Stomach (tissue), 4 donors: ENCODE results near the gene SUN3.
"Not testable (repeated sequence)": the region's sequence is repeated elsewhere in the genome, so short reads cannot be mapped to it uniquely, and the experiment has no call there.

ENCODE experiments used
- CTCF ChIP-seq, 7 experiments: fragments of 450-650 bp in 4 of 7; fragments of 200-600 bp in 3 of 7; sonication (generic) in 3 of 7; IDR thresholded peaks; one replicate each; pipeline ENCODE4 v1.5.1; 2016 to 2019; ENCODE audit warnings: antibody characterized with exemption in 7 of 7, control low read depth in 2 of 7, mild to moderate bottlenecking in 1 of 7
- EP300 ChIP-seq: sonication (generic); formaldehyde crosslinking; IDR thresholded peaks from one replicate; pipeline ENCODE4 v1.6.1; 2017; ENCODE audit warnings: antibody characterized with exemption
- POLR2A ChIP-seq, 4 donors: fragments of 450-650 bp; IDR thresholded peaks; one replicate each; pipeline ENCODE4 v1.6.1; 2016; ENCODE audit warnings: antibody characterized with exemption in 4 of 4, control low read depth in 2 of 4, mild to moderate bottlenecking in 1 of 4, moderate library complexity in 1 of 4

GRCh38 chr7:48000164-48000563, 28.7 kb downstream of the SUN3 start:
- TF ChIP-seq CTCF (IDR thresholded peaks at IDR 0.05); POLR2A (IDR thresholded peaks at IDR 0.05); EP300: not testable (repeated sequence)
